OCI-LY7 (cell line): ENCODE results near the gene CCDC187. TPM values are rescaled to one million over a fixed set of nuclear protein-coding genes. Genes with fewer than 3 reads are reported as not detected.

Source experiments
- BruUV-seq: library from RNA; stranded (reverse); fragments of 400-500 nt; replicated peaks from 2 replicates; lab custom pipeline; 2021; lab: Mats Ljungman, UMichigan
- CTCF ChIA-PET: fragments of 300-600 bp; sonication (Branson Sonifier 250); formaldehyde crosslinking; loops from one replicate; lab custom pipeline; 2022; ENCODE audit warnings: antibody characterized with exemption; ENCODE audit not compliant: unreplicated experiment; lab: Charles Lee
- POLR2A ChIA-PET: fragments of 300-600 bp; sonication (Branson Sonifier 250); formaldehyde crosslinking; loops from one replicate; lab custom pipeline; 2022; ENCODE audit warnings: antibody characterized with exemption; lab: Charles Lee
- DNase-seq: peaks from one replicate; pipeline ENCODE4 v3.0.0-alpha.2; 2015; ENCODE audit warnings: low spot score
- H2AFZ ChIP-seq: fragments of 200-600 bp; sonication (generic), shearing (Covaris generic); 2 replicates; pipeline ENCODE4 v1.6.1; 2014; ENCODE audit warnings: mild to moderate bottlenecking, antibody characterized with exemption, low read length, moderate library complexity
- H3K27ac ChIP-seq: fragments of 200-600 bp; sonication (generic); 2 replicates; pipeline ENCODE4 v1.5.1; 2014; ENCODE audit warnings: mixed run types, low read depth, mild to moderate bottlenecking, moderate library complexity, low read length, inconsistent platforms; ENCODE audit not compliant: poor library complexity, severe bottlenecking
- H3K36me3 ChIP-seq: fragments of 200-600 bp; sonication (generic); 2 replicates; pipeline ENCODE4 v1.6.1; 2014; ENCODE audit warnings: mild to moderate bottlenecking, antibody characterized with exemption, low read length, moderate library complexity, mixed read lengths; ENCODE audit not compliant: insufficient read depth
- H3K4me1 ChIP-seq: fragments of 200-600 bp; sonication (generic); 2 replicates; pipeline ENCODE4 v1.5.1; 2014; ENCODE audit warnings: mild to moderate bottlenecking, low read length; ENCODE audit not compliant: insufficient read depth, poor library complexity, severe bottlenecking
- H3K4me2 ChIP-seq: fragments of 200-600 bp; sonication (generic); 2 replicates; pipeline ENCODE4 v1.6.1; 2014; ENCODE audit warnings: mild to moderate bottlenecking, low read length
- H3K4me3 ChIP-seq: fragments of 200-600 bp; sonication (generic); 2 replicates; pipeline ENCODE4 v1.5.1; 2014; ENCODE audit warnings: mild to moderate bottlenecking, low read depth, low read length; ENCODE audit not compliant: poor library complexity, severe bottlenecking
- H3K79me2 ChIP-seq: fragments of 200-600 bp; sonication (generic); 2 replicates; pipeline ENCODE4 v1.6.1; 2016; ENCODE audit warnings: low read depth, mild to moderate bottlenecking, low read length, moderate library complexity, mixed read lengths; ENCODE audit not compliant: insufficient read depth
- H3K9me2 ChIP-seq: fragments of 200-600 bp; sonication (generic); 2 replicates; pipeline ENCODE4 v1.6.1; 2016; ENCODE audit warnings: mild to moderate bottlenecking, low read length, mixed read lengths; ENCODE audit not compliant: insufficient read depth
- H3K9me3 ChIP-seq: fragments of 200-600 bp; sonication (generic); 2 replicates; pipeline ENCODE4 v1.6.1; 2014; ENCODE audit warnings: mild to moderate bottlenecking, mixed run types, low read length, mixed read lengths
- H4K20me1 ChIP-seq: fragments of 200-600 bp; sonication (generic); 2 replicates; pipeline ENCODE4 v1.6.1; 2014; ENCODE audit warnings: mild to moderate bottlenecking, antibody characterized with exemption, low read length, moderate library complexity, mixed read lengths; ENCODE audit not compliant: insufficient read depth
- CTCF ChIP-seq: fragments of 200-600 bp; sonication (generic); conservative IDR thresholded peaks from 2 replicates; pipeline ENCODE4 v1.5.1; 2014; ENCODE audit warnings: mild to moderate bottlenecking, antibody characterized with exemption, low read length, moderate library complexity, mixed read lengths
- EZH2phosphoT487 ChIP-seq: fragments of 200-600 bp; sonication (generic); IDR thresholded peaks from 2 replicates; pipeline ENCODE4 v1.6.1; 2018; ENCODE audit warnings: low read depth, borderline replicate concordance, mild to moderate bottlenecking, mixed run types, antibody characterized with exemption, low read length, moderate library complexity, mixed read lengths
- intact Hi-C: fragments of 100-400 bp; cut with micrococcal nuclease; formaldehyde crosslinking; loops from one replicate; pipeline ENCODE4 v1.10.0; 2022; ENCODE audit not compliant: unreplicated experiment
- total RNA-seq, 2 experiments: library from RNA; depleted of rRNA in 1 of 2; stranded (reverse); fragments of >200 nt in 1 of 2; shearing (Covaris generic) in 1 of 2; gene quantifications; 2 replicates each; pipeline ENCODE4 v1.2.3, GENCODE V29; 2014 to 2022

The CCDC187 gene
- total RNA-seq, 2 experiments from 2014 or later: not detected

GRCh38 chr9:136202454-136203407, 101.2 kb downstream of the CCDC187 start:
- H3K4me1 ChIP-seq: no peaks in the 10 kb centered on the region
- no peak overlapping the region for H3K27ac ChIP-seq
- H3K4me3 ChIP-seq: no peak overlapping the region
- intact Hi-C loops: no loop called here
- H3K36me3 ChIP-seq: peaks cover 13% of the 10 kb centered on the region; the same call in 1 of the 2 replicates
- BruUV-seq: no TSS peak
- TF ChIP-seq EZH2phosphoT487: no peak
- TF ChIP-seq CTCF: no peak
- H3K4me2 ChIP-seq: no peak overlapping the region
- peaks cover 4% of the 10 kb centered on the region; the same call in 1 of the 2 replicates for H4K20me1 ChIP-seq
- DNase-seq: no peak
- ChIA-PET POLR2A (no interaction called here), CTCF (no interaction called here)
- no peak overlapping the region for H2AFZ ChIP-seq
- no peaks in the 10 kb centered on the region for H3K79me2 ChIP-seq
- no peaks in the 10 kb centered on the region for H3K9me3 ChIP-seq
- H3K9me2 ChIP-seq: no peaks in the 10 kb centered on the region

GRCh38 chr9:136201609-136202453, 102.1 kb downstream of the CCDC187 start:
- ChIA-PET CTCF (no interaction called here), POLR2A (no interaction called here)
- H2AFZ ChIP-seq: no peak overlapping the region
- DNase-seq: no peak
- TF ChIP-seq CTCF (no peak), EZH2phosphoT487 (no peak)
- intact Hi-C loops: no loop called here
- no peaks in the 10 kb centered on the region for H3K9me2 ChIP-seq
- no peak overlapping the region for H3K4me2 ChIP-seq
- H3K4me3 ChIP-seq: no peak overlapping the region
- H3K9me3 ChIP-seq: no peaks in the 10 kb centered on the region
- H4K20me1 ChIP-seq: peaks cover 4% of the 10 kb centered on the region; the same call in 1 of the 2 replicates
- no peak overlapping the region for H3K27ac ChIP-seq
- peaks cover 6% of the 10 kb centered on the region for H3K4me1 ChIP-seq
- H3K36me3 ChIP-seq: peaks cover 7% of the 10 kb centered on the region; the same call in 1 of the 2 replicates
- no TSS peak for BruUV-seq
- H3K79me2 ChIP-seq: no peaks in the 10 kb centered on the region
